ENCODE measurements around the gene CDH23.

Gene CDH23

DNA sequence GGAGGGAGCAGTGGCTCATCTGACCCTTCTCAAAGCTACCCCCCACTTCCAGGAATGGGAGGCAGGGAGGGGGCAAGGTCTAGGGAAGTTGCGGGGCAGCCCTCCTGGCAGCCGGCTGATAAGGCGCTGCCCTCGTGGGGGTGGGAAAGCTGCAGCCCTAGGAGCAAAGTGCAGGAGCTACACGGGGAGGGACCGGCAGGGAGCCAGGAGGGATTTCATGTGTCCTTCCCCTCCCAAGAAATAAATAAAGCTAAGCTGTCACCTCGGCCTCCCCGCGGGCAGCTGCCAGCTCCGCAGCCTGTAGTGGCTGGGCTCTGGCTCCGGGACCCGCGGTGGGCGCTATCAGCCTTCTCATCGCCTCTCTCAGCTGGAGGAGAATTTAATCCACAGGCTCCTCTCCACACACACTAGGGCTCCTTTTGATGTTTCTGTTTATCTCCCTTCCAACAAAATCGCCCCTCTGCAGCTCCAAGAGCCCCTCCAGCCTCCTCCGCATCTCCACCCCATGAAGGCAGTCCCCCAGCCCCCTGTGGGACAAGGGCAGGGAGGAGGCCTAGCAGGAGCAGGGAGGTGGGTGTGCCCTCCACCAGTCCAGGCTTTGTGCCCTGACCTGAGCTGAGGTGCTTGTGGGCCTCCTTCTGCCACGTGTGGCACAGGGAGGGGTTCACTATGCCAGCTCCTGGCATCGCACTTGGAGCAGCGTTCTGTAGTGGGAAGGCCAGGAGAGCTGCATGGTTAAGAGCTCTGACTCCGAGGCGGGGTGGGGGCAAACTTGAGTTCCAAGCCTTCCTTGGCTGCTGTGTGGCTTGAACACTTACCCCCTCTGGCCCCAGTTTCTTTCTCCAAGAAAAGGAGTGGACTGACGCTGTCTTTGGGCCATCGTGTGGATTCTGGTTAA, 242.4 kb downstream of the CDH23 start (continued):
- TF ChIP-seq, protein P1, sequence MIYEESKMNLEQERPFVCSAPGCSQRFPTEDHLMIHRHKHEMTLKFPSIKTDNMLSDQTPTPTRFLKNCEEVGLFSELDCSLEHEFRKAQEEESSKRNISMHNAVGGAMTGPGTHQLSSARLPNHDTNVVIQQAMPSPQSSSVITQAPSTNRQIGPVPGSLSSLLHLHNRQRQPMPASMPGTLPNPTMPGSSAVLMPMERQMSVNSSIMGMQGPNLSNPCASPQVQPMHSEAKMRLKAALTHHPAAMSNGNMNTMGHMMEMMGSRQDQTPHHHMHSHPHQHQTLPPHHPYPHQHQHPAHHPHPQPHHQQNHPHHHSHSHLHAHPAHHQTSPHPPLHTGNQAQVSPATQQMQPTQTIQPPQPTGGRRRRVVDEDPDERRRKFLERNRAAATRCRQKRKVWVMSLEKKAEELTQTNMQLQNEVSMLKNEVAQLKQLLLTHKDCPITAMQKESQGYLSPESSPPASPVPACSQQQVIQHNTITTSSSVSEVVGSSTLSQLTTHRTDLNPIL (CRISPR knock-in tag; IDR thresholded peaks at IDR 0.05; ENCODE audit: low read depth), result no peak
- TF ChIP-seq, protein P2, sequence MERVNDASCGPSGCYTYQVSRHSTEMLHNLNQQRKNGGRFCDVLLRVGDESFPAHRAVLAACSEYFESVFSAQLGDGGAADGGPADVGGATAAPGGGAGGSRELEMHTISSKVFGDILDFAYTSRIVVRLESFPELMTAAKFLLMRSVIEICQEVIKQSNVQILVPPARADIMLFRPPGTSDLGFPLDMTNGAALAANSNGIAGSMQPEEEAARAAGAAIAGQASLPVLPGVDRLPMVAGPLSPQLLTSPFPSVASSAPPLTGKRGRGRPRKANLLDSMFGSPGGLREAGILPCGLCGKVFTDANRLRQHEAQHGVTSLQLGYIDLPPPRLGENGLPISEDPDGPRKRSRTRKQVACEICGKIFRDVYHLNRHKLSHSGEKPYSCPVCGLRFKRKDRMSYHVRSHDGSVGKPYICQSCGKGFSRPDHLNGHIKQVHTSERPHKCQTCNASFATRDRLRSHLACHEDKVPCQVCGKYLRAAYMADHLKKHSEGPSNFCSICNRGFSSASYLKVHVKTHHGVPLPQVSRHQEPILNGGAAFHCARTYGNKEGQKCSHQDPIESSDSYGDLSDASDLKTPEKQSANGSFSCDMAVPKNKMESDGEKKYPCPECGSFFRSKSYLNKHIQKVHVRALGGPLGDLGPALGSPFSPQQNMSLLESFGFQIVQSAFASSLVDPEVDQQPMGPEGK (CRISPR knock-in tag; IDR thresholded peaks at IDR 0.05; ENCODE audit: borderline replicate concordance), result no peak
- TF ChIP-seq ZNF70 (CRISPR knock-in tag; IDR thresholded peaks at IDR 0.05) (no peak), TCF4 (CRISPR knock-in tag; IDR thresholded peaks at IDR 0.05; ENCODE audit: borderline replicate concordance) (no peak), OSR1 (CRISPR knock-in tag; IDR thresholded peaks at IDR 0.05) (no peak)

DNA sequence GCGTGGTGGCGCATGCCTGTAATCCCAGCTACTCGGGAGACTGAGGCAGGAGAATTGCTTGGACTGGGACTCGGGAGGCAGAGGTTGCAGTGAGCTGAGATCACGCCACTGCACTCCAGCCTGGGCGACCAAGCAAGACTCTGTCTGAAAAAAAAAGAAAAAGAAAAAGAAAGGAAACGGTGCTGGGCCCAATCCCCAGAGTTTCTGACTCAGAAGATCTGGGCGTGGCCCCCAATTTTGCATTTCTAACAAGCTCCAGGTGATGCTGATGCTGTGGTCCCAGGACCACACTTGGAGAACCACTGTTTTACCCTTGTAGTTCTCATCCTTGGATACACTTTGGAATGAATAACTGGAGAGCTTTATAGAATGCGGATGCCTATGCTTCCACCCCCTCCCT, 243.9 kb downstream of the CDH23 start:
- TF ChIP-seq, protein P1 (CRISPR knock-in tag; IDR thresholded peaks at IDR 0.05; ENCODE audit: low read depth), result no peak
- no peak for TF ChIP-seq ZC3H10 (CRISPR knock-in tag; IDR thresholded peaks at IDR 0.05)
- no peak for TF ChIP-seq SNAI2 (CRISPR knock-in tag; IDR thresholded peaks at IDR 0.05)
- TF ChIP-seq ZNF70 (CRISPR knock-in tag; IDR thresholded peaks at IDR 0.05), result no peak
- no peak for TF ChIP-seq ZNF8 (CRISPR knock-in tag; IDR thresholded peaks at IDR 0.05)
- TF ChIP-seq, protein P3, sequence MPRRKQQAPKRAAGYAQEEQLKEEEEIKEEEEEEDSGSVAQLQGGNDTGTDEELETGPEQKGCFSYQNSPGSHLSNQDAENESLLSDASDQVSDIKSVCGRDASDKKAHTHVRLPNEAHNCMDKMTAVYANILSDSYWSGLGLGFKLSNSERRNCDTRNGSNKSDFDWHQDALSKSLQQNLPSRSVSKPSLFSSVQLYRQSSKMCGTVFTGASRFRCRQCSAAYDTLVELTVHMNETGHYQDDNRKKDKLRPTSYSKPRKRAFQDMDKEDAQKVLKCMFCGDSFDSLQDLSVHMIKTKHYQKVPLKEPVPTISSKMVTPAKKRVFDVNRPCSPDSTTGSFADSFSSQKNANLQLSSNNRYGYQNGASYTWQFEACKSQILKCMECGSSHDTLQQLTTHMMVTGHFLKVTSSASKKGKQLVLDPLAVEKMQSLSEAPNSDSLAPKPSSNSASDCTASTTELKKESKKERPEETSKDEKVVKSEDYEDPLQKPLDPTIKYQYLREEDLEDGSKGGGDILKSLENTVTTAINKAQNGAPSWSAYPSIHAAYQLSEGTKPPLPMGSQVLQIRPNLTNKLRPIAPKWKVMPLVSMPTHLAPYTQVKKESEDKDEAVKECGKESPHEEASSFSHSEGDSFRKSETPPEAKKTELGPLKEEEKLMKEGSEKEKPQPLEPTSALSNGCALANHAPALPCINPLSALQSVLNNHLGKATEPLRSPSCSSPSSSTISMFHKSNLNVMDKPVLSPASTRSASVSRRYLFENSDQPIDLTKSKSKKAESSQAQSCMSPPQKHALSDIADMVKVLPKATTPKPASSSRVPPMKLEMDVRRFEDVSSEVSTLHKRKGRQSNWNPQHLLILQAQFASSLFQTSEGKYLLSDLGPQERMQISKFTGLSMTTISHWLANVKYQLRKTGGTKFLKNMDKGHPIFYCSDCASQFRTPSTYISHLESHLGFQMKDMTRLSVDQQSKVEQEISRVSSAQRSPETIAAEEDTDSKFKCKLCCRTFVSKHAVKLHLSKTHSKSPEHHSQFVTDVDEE (CRISPR knock-in tag; IDR thresholded peaks at IDR 0.05), result no peak
- no peak for TF ChIP-seq TCF4 (CRISPR knock-in tag; IDR thresholded peaks at IDR 0.05; ENCODE audit: borderline replicate concordance)
- TF ChIP-seq ESRRG (CRISPR knock-in tag; IDR thresholded peaks at IDR 0.05), result no peak
- TF ChIP-seq, protein P2 (CRISPR knock-in tag; IDR thresholded peaks at IDR 0.05; ENCODE audit: borderline replicate concordance), result no peak
- TF ChIP-seq TOX (CRISPR knock-in tag; IDR thresholded peaks at IDR 0.05; ENCODE audit: borderline replicate concordance), result no peak
- no peak for TF ChIP-seq RARB (CRISPR knock-in tag; IDR thresholded peaks at IDR 0.05)
- TF ChIP-seq, protein P4, sequence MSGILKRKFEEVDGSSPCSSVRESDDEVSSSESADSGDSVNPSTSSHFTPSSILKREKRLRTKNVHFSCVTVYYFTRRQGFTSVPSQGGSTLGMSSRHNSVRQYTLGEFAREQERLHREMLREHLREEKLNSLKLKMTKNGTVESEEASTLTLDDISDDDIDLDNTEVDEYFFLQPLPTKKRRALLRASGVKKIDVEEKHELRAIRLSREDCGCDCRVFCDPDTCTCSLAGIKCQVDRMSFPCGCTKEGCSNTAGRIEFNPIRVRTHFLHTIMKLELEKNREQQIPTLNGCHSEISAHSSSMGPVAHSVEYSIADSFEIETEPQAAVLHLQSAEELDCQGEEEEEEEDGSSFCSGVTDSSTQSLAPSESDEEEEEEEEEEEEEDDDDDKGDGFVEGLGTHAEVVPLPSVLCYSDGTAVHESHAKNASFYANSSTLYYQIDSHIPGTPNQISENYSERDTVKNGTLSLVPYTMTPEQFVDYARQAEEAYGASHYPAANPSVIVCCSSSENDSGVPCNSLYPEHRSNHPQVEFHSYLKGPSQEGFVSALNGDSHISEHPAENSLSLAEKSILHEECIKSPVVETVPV (CRISPR knock-in tag; IDR thresholded peaks at IDR 0.05), result no peak
- no peak for TF ChIP-seq BACH2 (CRISPR knock-in tag; IDR thresholded peaks at IDR 0.05; ENCODE audit: borderline replicate concordance)
- TF ChIP-seq GLIS3 (CRISPR knock-in tag; IDR thresholded peaks at IDR 0.05), result no peak
- no peak for TF ChIP-seq ISL1 (CRISPR knock-in tag; IDR thresholded peaks at IDR 0.05)
- TF ChIP-seq, protein P5, sequence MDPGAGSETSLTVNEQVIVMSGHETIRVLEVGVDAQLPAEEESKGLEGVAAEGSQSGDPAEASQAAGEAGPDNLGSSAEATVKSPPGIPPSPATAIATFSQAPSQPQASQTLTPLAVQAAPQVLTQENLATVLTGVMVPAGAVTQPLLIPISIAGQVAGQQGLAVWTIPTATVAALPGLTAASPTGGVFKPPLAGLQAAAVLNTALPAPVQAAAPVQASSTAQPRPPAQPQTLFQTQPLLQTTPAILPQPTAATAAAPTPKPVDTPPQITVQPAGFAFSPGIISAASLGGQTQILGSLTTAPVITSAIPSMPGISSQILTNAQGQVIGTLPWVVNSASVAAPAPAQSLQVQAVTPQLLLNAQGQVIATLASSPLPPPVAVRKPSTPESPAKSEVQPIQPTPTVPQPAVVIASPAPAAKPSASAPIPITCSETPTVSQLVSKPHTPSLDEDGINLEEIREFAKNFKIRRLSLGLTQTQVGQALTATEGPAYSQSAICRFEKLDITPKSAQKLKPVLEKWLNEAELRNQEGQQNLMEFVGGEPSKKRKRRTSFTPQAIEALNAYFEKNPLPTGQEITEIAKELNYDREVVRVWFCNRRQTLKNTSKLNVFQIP (CRISPR knock-in tag; IDR thresholded peaks at IDR 0.05; ENCODE audit: borderline replicate concordance, low read depth), result no peak
- TF ChIP-seq CSDC2 (CRISPR knock-in tag; IDR thresholded peaks at IDR 0.05), result no peak
- no peak for TF ChIP-seq ZFP3 (CRISPR knock-in tag; IDR thresholded peaks at IDR 0.05)
- no peak for ATAC-seq
